KOPT-K1 (cell line): ENCODE results near the gene ZNF629.

ENCODE experiments used
- H3K27ac ChIP-seq: fragments of 200-600 bp; sonication (generic); 2 replicates; pipeline ENCODE4 v1.5.1; 2016; ENCODE audit warnings: antibody characterized with exemption, mild to moderate bottlenecking, low read depth, low read length; ENCODE audit not compliant: poor library complexity, severe bottlenecking
- H3K36me3 ChIP-seq: fragments of 200-600 bp; sonication (generic); 2 replicates; pipeline ENCODE4 v1.5.1; 2017; ENCODE audit warnings: antibody characterized with exemption, mild to moderate bottlenecking, low read length, moderate library complexity; ENCODE audit not compliant: insufficient read depth
- H3K9me3 ChIP-seq: fragments of 200-600 bp; sonication (generic); 2 replicates; pipeline ENCODE4 v1.5.1; 2017; ENCODE audit warnings: antibody characterized with exemption, low read length, mild to moderate bottlenecking; ENCODE audit not compliant: insufficient read depth, poor library complexity, severe bottlenecking

ZNF629 gene

DNA sequence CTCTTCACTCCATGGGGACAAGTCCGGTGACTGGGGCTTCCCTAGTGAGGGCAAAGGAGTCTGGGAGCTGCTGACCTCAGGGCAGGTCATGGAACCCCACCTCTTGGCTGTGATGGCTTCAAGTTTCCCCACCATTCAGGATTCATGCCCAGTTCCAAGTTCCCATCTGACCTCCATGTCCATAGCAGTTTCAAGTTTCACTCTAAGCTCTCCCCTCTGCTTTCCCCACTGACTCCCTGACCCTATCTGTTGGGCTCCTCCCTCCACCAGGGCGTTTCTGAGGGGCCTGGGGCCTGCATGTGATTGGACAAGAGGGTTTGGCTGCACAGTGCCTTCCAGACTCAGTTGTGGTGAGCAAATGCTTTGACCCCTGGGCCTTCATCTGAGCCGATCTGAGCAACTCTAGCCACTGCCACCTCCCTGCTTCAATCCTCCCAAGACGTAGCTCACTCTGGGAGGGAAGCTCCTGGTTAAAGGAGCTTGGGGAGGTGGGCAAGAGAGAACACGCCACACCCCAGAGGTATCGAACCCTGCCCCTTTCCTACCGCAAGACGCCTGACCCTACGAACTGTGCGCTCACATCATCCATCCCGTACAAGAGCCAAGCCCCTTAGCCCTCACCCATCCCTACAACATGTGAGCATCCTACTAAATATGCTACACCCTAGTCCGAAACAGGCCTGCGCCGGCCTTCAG lies 8.3 kb downstream of the ZNF629 start:
- H3K36me3 ChIP-seq, result peaks cover 24% of the 10 kb centered on the region
- H3K9me3 ChIP-seq, result no peaks in the 10 kb centered on the region
- no peak overlapping the region for H3K27ac ChIP-seq

DNA sequence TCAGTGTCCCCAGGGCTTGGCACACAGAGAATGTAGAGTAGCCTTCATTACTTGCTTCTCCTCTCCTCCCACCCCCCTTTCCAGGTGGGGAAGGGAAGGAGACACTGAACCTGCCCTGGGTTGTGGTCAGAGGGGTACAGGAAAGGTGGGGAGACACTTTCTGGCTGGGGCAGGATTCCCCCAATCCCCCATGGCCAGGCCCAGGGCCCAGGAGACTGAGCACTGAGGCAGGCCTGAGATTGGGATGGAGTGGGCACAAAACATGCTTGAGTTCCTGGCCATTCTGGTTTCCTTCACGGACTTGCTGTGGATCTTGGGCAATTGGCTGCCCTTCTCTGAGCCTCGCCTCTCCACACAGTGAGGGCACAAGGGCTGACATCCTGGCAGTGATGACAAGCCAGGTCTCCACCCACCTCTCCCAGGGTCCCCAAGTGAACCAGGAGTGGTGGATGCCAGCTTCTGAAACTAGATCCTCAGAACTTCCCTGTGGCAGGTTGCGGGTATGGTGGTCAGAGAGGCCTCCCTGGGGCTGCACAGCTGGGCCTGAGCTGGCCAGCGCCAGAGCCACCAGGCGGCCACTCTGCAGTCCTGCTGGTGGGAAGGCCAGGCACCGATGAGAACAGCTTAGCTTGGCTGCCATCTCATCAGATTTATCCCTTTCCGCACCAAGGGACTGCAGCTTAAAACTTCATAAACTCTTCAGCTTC lies 9.3 kb downstream of the ZNF629 start:
- H3K9me3 ChIP-seq, result no peaks in the 10 kb centered on the region
- peaks cover 34% of the 10 kb centered on the region for H3K36me3 ChIP-seq
- H3K27ac ChIP-seq, result no peak overlapping the region

DNA sequence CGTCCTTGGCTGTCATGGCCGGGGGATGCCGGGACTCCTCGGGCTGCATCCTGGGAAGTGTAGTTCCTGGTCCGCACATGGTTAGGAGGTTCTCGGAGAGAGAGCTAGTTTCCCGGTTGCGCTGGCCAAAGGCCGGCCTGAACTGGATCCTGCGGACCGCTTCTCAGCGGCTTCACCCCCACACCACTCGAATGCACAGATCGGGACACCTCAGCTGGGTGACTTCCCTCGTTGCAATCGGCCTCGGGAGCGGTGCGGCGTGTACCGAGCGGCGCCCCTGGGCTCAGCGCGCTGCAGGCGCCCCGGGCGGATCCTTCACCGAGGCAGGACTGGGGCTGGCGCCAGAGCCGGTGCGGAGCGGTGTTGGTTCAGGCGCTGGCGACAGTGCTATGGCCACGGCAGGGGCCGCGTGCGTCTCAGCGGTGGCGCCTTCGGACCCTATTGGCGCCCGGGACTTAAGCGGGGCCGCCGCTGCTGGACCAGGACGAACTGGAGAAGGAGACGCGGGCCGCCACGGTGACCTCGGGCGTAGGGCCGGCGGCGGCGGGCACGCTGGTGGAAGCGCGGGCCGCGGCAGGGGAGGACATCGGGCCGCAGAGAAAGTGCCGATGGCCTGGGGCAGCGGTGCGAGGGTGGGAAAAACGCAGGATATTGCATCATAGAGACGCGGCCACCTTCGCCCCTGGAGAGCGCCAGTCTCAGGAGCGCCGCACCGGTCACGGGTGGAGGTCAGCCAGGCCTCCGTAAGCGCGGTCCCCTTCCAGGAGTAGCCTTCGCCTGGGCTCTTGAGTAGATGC lies 11.4 kb downstream of the ZNF629 start:
- Histone ChIP-seq H3K27ac (no peak overlapping the region), H3K36me3 (peaks cover 55% of the 10 kb centered on the region), H3K9me3 (no peaks in the 10 kb centered on the region)

DNA sequence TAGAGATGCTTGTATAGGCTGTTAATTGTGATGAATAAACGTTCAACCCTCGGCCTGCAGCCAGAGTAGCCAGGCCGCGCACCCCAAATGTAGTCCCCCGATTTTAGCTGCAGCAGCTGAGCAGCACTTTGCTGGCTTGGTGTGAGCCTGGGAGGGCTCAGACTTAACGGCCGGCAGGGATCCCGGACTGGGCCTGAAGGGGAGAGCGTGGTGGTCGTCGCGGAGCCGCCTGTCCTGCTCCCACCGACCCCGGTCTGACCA lies 11.9 kb downstream of the ZNF629 start:
- no peaks in the 10 kb centered on the region for H3K9me3 ChIP-seq
- no peak overlapping the region for H3K27ac ChIP-seq
- peaks cover 60% of the 10 kb centered on the region for H3K36me3 ChIP-seq

DNA sequence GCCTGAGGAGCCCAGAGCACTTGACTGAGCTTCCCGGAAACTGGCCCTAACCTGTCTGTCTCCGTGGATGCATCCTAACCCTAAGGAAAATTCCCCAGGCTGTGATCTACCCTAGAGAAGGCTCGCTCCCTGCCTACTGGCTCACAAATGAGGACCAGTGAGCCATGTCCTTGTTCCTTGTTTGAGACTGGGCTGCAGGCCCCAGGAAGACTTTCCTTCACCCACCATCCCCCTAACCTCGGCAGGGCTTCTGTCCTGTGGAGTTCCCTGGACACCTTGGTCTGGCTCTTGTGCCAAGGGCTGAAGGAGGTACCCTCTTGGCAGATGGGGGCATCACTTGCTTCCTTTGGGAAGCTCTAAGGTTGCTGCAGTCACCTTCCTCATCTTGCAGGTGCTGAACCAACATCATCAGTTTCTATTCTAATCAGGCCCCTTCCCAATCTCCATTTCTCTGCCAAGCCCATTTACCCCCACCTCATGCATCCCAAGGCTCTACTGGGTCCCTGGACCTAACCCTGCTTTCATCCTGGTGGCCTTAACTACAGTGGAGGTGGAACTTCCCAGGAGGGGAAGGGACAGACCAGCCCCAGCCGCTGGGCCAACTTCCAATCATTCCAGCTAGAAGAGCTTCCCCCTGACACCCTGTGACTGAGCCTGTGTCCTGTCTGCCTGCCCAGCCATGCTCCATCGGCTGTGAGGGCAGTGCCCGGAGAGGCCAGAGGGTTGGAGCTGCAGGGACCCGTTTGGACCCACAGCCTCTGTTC lies 12.5 kb downstream of the ZNF629 start:
- H3K36me3 ChIP-seq, result peaks cover 66% of the 10 kb centered on the region
- no peak overlapping the region for H3K27ac ChIP-seq
- H3K9me3 ChIP-seq, result no peaks in the 10 kb centered on the region

DNA sequence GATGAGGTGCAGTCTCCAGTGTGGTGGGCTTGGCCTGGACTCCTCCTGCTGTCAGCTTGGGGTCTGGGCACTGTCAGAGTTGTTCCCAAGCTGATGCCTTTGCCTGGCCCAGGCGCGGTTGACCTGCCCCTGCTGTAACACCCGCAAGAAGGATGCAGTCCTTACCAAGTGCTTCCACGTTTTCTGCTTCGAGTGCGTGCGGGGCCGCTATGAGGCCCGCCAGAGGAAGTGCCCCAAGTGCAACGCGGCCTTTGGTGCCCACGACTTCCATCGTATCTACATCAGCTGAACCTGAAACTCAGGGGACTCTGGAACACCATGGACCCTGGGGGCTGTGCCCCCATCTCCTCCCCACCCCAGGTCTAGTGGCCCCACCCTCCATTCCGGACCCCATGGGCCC lies 13.2 kb downstream of the ZNF629 start:
- Histone ChIP-seq H3K36me3 (peaks cover 73% of the 10 kb centered on the region), H3K9me3 (no peaks in the 10 kb centered on the region), H3K27ac (no peak overlapping the region)

DNA sequence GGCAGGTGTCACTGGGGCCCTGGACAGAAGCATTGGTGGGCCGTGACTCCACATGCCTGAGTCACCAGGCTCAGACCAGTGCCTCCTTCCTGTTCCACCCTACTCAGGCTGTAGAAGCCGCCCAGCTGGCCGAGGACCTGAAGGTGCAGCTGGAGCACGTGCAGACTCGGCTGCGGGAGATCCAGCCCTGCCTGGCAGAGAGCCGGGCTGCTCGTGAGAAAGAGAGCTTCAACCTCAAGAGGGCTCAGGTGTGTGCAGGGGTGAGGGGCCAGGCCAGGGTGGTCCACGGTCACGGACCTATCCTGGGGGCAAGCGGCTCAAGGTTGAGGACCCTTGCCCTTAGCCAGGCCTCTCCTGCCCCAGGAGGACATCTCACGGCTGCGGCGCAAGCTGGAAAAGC lies 15.3 kb downstream of the ZNF629 start:
- Histone ChIP-seq H3K27ac (no peak overlapping the region), H3K9me3 (no peaks in the 10 kb centered on the region), H3K36me3 (peaks cover 94% of the 10 kb centered on the region)

DNA sequence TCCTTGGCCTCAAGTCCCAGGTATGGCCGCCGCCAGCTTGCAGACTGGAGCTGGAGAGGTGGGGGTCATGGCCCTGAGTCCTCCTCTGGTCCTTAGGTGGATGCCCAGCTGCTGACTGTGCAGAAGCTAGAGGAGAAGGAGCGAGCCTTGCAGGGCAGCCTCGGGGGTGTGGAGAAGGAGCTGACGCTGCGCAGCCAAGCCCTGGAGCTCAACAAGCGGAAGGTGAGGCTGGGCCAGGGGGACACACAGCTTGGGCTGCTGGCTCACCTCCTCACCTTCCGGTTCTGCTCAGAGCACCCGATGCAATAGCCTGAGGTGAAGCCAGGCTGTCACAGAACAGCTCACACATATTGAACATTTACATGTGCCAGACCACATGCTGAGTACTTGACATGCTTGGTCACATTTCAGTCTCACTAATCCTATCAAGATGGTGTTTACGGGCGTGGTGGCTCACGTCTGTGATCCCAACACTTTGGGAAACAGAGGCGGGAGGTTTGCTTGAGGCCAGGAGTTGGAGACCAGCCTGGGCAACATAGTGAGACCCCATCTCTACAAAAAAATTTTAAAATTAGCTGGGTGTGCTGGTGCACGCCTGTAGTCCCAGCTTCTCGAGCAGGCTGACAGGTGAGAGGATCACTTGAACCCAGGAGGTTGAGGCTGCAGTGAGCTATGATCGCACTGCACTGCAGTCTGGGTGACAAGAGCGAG lies 17.5 kb downstream of the ZNF629 start:
- Histone ChIP-seq H3K9me3 (no peaks in the 10 kb centered on the region), H3K36me3 (peaks cover 100% of the 10 kb centered on the region)

DNA sequence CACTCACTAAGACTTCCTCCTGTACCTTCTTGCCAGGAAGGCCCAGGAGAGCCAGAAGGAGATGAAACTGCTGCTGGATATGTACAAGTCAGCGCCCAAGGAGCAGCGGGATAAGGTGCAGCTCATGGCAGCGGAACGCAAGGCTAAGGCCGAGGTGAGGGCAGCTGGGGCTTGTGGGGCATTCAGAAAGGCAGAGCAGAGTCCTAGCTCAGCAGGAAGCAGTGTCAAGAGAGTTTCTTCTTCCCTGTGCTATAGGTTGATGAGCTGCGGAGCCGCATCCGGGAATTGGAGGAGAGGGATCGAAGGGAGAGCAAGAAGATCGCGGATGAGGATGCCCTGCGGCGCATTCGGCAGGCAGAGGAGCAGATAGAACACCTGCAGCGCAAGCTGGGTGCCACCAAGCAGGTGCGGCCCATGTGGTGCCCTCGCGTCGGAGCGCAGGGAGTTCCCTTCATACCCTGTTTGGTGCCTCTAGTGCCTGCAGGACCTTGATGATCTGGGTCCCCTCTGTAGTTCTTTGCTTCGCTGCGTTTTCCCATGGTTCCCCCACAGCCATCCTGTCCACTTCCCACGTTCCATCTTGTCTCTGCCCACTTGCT lies 18.3 kb downstream of the ZNF629 start:
- Histone ChIP-seq H3K9me3 (no peaks in the 10 kb centered on the region), H3K36me3 (peaks cover 100% of the 10 kb centered on the region), H3K27ac (no peak overlapping the region)

More for the DNA sequence above, 17.5 kb downstream of the ZNF629 start:
- no peak overlapping the region for H3K27ac ChIP-seq

DNA sequence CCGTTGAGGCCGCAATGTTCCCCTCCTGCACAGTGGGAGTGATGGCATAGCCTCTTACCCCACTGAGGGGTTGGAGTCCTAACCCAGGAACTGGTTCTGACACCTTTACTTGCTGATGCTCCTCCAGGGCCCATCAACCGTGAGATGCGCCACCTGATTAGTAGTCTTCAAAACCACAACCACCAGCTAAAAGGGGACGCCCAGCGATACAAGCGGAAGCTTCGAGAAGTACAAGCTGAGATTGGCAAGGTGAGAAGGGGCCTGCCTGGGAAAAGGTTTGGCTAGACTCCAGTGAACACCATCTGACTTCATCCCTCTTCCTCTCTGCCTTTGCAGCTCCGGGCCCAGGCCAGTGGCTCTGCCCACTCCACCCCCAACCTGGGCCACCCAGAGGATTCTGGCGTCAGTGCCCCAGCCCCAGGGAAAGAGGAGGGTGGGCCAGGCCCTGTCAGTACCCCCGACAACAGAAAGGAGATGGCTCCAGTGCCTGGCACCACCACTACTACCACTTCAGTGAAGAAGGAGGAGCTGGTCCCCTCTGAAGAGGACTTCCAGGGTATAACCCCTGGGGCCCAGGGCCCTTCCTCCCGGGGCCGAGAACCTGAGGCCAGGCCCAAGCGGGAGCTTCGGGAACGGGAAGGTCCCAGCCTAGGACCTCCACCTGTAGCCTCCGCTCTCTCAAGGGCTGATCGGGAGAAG lies 19.1 kb downstream of the ZNF629 start:
- Histone ChIP-seq H3K36me3 (peaks cover 99% of the 10 kb centered on the region), H3K9me3 (no peaks in the 10 kb centered on the region), H3K27ac (no peak overlapping the region)

DNA sequence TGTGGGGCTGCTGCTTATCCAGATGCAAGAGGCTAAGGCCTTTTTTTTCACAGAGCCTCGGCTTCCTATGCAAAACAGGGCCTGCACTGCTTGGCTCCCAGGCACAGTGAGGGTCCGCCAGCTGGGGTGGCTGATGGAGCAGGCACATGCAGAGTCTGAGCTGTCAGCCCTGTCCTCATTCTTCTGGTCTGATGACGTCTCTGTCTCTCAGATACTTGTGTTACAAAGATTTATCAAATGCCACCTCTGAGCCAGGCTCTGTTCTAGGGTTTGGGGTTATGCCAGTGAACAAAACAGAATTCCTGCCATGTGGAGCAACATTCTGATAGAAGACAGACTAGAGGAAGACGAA lies 20.1 kb downstream of the ZNF629 start:
- Histone ChIP-seq H3K36me3 (peaks cover 89% of the 10 kb centered on the region), H3K9me3 (no peaks in the 10 kb centered on the region), H3K27ac (no peak overlapping the region)

DNA sequence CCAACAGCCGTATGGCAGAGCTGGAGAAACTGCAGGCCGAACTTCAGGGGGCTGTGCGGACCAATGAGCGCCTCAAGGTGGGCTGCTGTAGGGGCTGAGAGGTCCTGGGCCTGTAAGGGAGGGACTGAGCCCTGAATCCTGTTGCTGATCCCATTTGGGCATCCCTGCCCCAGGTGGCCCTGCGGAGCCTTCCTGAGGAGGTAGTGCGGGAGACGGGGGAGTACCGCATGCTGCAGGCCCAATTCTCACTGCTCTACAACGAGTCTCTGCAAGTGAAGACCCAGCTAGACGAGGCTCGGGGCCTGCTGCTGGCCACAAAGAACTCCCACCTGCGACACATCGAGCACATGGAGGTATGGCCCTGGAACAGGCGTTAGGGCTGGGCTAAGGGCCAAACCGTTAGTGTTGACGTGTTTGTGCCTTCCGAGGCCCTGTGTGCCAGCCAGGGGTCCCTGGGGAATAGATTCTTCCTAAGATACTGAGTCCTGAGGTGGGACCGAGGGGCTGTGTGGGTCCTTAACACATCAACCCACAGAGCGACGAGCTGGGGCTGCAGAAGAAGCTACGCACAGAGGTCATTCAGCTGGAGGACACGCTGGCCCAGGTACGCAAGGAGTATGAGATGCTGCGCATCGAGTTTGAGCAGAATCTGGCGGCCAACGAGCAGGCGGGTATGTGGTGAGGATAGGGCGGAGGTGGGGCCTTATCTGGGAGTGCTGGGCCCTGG lies 20.6 kb downstream of the ZNF629 start:
- no peak overlapping the region for H3K27ac ChIP-seq
- peaks cover 84% of the 10 kb centered on the region for H3K36me3 ChIP-seq

DNA sequence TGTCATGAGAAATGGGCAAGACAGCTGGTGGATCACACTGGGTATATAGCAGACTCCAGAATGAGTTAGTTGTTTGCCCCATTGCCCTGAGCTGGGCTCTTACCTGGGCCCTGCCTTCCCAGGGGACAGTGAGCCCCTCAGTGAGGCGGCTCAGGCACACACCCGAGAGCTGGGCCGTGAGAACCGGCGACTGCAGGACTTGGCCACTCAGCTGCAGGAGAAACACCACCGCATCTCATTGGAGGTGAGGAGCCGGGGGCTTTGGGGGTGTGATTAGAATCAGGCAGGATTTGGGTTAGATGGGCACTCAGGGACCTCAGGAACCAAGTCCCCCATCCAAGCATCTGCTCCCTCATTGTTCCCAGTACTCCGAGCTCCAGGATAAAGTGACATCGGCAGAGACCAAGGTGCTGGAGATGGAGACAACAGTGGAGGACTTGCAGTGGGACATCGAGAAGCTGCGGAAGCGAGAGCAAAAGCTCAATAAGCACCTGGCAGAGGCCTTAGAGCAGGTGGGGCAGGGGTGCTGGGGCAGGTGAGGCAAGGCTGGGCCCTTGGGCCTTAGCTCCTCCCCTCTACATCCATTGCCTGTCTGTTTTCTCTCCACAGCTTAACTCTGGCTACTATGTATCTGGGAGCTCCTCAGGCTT lies 22.1 kb downstream of the ZNF629 start:
- Histone ChIP-seq H3K9me3 (no peaks in the 10 kb centered on the region), H3K27ac (no peak overlapping the region), H3K36me3 (peaks cover 69% of the 10 kb centered on the region)

More for the DNA sequence above, 20.6 kb downstream of the ZNF629 start:
- H3K9me3 ChIP-seq, result no peaks in the 10 kb centered on the region
